ENCODE data around the gene SPOCD1. TPM values are rescaled to one million over a fixed set of nuclear protein-coding genes. Genes with fewer than 3 reads are reported as not detected.

The SPOCD1 gene
- total RNA-seq, 2 donors from 2014 or later = 6.6 to 10.6 TPM

DNA sequence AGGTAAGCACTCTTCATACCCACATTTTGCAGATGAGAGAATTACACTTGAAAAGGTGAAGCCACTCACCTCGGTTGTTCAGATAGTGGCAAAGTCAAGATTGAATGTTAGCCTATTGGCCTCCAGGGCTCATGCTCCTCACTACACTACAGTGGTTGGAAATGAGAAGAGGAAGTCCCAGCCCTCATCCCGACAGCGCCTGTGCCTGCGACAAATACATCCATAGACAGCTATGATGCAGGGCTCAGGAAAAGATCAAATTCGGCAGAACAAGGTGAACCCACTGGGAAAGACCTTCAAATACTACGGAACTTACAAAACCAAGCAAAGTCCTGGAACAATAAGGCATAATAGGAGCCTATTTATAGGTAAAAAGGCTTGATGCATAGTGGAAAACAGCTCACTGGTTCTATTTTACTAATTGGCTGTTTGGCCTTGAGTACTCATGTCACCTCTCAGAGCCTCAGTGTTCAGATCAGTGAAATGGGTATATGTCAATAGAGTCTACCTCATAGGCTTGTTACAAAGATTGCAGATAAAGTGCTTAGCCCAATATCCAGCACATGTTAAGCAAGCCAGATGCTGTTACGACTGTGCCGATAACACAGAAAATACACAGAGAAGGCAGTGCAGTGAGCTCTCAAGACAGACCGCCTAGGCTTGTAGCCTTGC is 3.5 kb downstream of the SPOCD1 start:
- H3K4me3 ChIP-seq = no peak overlapping the region
- no peaks in the 10 kb centered on the region for H3K27me3 ChIP-seq (replicated peaks; ENCODE audit: insufficient read depth)
- H3K9me3 ChIP-seq = no peaks in the 10 kb centered on the region
- ATAC-seq (ENCODE audit: insufficient number of reproducible peaks, low FRiP score, low read depth) (no peak), DNase-seq (ENCODE audit: low spot score) (no peak)
- H3K27ac ChIP-seq = no peak overlapping the region
- H3K36me3 ChIP-seq = no peaks in the 10 kb centered on the region
- H3K4me1 ChIP-seq (ENCODE audit: control insufficient read depth in 1 of 2, low read depth in 2 of 2) = no peaks in the 10 kb centered on the region
- TF ChIP-seq, protein P1, sequence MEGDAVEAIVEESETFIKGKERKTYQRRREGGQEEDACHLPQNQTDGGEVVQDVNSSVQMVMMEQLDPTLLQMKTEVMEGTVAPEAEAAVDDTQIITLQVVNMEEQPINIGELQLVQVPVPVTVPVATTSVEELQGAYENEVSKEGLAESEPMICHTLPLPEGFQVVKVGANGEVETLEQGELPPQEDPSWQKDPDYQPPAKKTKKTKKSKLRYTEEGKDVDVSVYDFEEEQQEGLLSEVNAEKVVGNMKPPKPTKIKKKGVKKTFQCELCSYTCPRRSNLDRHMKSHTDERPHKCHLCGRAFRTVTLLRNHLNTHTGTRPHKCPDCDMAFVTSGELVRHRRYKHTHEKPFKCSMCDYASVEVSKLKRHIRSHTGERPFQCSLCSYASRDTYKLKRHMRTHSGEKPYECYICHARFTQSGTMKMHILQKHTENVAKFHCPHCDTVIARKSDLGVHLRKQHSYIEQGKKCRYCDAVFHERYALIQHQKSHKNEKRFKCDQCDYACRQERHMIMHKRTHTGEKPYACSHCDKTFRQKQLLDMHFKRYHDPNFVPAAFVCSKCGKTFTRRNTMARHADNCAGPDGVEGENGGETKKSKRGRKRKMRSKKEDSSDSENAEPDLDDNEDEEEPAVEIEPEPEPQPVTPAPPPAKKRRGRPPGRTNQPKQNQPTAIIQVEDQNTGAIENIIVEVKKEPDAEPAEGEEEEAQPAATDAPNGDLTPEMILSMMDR (IDR thresholded peaks at IDR 0.05) = no peak

DNA sequence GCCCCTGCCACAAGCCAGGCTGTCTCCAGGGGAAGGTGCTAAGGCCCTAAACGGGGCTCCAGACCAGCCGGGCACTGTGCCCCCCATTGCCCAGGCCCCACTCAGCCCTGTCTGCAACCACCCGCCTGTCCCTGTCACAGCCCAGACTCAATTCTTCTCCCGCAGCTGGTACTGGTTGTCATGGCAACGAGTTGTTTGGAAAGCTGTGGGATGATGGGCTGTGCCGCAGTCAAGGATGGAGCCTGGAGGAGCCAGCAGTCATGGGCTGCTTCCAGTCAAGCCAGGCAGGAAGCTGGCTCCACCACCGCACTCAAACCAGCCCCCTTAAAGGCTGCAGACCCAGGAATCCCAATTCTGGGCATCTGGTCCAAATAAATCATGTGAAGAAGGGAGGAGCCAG is 4.2 kb downstream of the SPOCD1 start:
- Histone ChIP-seq H3K27ac (no peak overlapping the region), H3K27me3 (replicated peaks; ENCODE audit: insufficient read depth) (no peaks in the 10 kb centered on the region), H3K36me3 (no peaks in the 10 kb centered on the region), H3K4me1 (ENCODE audit: control insufficient read depth in 1 of 2, low read depth in 2 of 2) (no peaks in the 10 kb centered on the region), H3K4me3 (no peak overlapping the region), H3K9me3 (no peaks in the 10 kb centered on the region)
- TF ChIP-seq, protein P1 (IDR thresholded peaks at IDR 0.05) = no peak
- DNase-seq (ENCODE audit: low spot score) = no peak
- no peak for ATAC-seq (ENCODE audit: insufficient number of reproducible peaks, low FRiP score, low read depth)

DNA sequence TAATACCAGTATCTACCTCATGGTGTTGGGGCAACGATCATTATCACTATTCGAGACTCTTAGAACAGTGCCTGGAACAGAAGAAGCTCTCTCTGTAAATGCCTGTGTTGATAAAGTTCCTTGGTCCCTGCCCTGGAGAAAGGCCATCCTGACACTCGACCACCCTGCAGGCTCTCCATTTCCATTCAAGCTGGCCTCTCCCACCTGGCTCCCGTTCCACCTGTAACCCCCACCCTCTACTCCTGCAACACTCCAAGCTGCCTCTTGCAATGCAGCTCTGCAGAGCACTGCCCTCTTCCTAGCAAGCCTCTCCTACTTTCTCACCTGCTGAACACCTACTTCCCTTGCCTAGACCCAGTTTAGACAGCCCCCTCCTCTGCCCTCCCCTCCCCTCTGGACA is 6.1 kb downstream of the SPOCD1 start:
- DNase-seq (ENCODE audit: low spot score) = no peak

DNA sequence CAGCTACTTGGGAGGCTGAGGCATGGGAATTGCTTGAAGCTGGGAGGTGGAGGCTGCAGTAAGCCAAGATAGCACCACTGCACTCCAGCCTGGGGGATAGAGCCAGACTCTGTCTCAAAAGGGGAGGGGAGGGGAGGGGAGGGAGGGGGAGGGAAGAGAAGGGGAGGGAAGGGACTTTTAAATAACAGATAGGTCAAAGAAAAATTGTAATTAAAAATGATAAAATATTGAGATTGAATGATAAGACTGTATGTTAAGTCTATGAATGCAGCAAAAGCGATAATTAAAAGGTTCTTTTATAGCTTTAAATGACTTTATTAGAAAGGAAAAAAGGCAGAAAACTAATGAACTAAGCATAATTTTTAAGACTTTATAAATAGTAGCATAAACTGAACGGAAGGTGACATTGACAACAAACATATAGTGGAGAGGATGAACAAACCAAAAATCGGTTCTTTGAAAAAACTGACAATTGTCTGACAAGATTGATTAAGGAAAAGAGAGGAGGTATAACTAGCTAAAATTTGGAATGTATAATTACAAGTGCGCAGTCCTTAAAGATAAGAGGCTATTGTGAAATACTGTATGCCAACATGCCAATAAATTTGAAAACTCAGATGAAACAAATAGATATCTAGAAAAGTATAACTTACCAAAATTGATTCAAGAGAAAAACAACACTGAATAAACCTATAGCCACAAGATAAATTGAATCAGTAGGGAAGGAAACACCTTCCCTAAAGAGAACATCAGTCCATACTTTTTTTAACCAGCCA is 8.4 kb downstream of the SPOCD1 start:
- Histone ChIP-seq H3K27me3 (replicated peaks; ENCODE audit: insufficient read depth) (no peaks in the 10 kb centered on the region), H3K4me1 (ENCODE audit: control insufficient read depth in 1 of 2, low read depth in 2 of 2) (no peaks in the 10 kb centered on the region), H3K27ac (no peak overlapping the region), H3K4me3 (no peak overlapping the region), H3K9me3 (no peaks in the 10 kb centered on the region), H3K36me3 (no peaks in the 10 kb centered on the region)
- no peak for ATAC-seq (ENCODE audit: insufficient number of reproducible peaks, low FRiP score, low read depth)
- TF ChIP-seq, protein P1 (IDR thresholded peaks at IDR 0.05) = no peak
- no peak for DNase-seq (ENCODE audit: low spot score)

More for the DNA sequence above, 6.1 kb downstream of the SPOCD1 start:
- ATAC-seq (ENCODE audit: insufficient number of reproducible peaks, low FRiP score, low read depth) = no peak
- Histone ChIP-seq H3K9me3 (no peaks in the 10 kb centered on the region), H3K4me1 (ENCODE audit: control insufficient read depth in 1 of 2, low read depth in 2 of 2) (no peaks in the 10 kb centered on the region), H3K27ac (no peak overlapping the region), H3K36me3 (no peaks in the 10 kb centered on the region), H3K27me3 (replicated peaks; ENCODE audit: insufficient read depth) (no peaks in the 10 kb centered on the region), H3K4me3 (no peak overlapping the region)
- TF ChIP-seq, protein P1 (IDR thresholded peaks at IDR 0.05) = no peak

DNA sequence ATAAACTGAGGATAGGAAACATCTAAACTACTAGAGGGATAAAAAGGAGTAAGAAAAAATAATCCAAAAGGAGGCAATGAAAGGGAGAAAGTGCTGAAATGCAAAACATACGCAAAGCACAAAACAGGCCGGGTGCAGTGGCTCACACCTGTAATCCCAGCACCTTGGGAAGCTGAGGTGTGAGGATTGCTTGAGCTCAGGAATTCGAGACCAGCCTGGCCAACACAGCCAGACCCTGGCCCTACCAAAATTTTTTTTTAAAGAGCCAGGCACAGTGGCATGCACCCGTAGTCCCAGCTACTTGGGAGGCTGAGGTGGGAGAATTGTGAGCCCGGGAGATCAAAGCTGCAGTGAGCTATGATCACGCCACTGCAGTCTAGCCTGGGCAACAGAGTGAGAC is 10.5 kb downstream of the SPOCD1 start:
- ATAC-seq (ENCODE audit: insufficient number of reproducible peaks, low FRiP score, low read depth) (no peak), DNase-seq (ENCODE audit: low spot score) (no peak)
- Histone ChIP-seq H3K9me3 (no peaks in the 10 kb centered on the region), H3K4me3 (no peak overlapping the region), H3K27me3 (replicated peaks; ENCODE audit: insufficient read depth) (no peaks in the 10 kb centered on the region), H3K27ac (no peak overlapping the region), H3K36me3 (no peaks in the 10 kb centered on the region), H3K4me1 (ENCODE audit: control insufficient read depth in 1 of 2, low read depth in 2 of 2) (no peaks in the 10 kb centered on the region)
- TF ChIP-seq, protein P1 (IDR thresholded peaks at IDR 0.05) = no peak

Data from thoracic aorta (tissue), 2 donors.